Mucosa of descending colon (tissue), 3 donors: ENCODE measurements around the gene FBXW11. TPM values are rescaled to one million over a fixed set of nuclear protein-coding genes. Genes with fewer than 3 reads are reported as not detected.

Experiments
- ATAC-seq: fragments of 200-7000 bp; cut with Tn5 transposase; one replicate; pipeline ENCODE4 v1.9.1; 2020; ENCODE audit warnings: mild to moderate bottlenecking, moderate library complexity
- DNase-seq, 3 donors: peaks; one replicate each; pipeline ENCODE4 v3.0.0-alpha.2; 2020
- H3K36me3 ChIP-seq: fragments of 200-600 bp; one replicate; pipeline ENCODE4 v1.8.0; 2021; ENCODE audit warnings: low read depth, mild to moderate bottlenecking
- H3K4me1 ChIP-seq: fragments of 200-600 bp; one replicate; pipeline ENCODE4 v1.8.0; 2021; ENCODE audit warnings: low read depth, mild to moderate bottlenecking
- H3K4me3 ChIP-seq: fragments of 200-600 bp; one replicate; pipeline ENCODE4 v1.8.0; 2021; ENCODE audit warnings: mild to moderate bottlenecking
- H3K9me3 ChIP-seq: fragments of 200-600 bp; one replicate; pipeline ENCODE4 v1.8.0; 2021; ENCODE audit warnings: mild to moderate bottlenecking
- CTCF ChIP-seq: fragments of 200-600 bp; IDR thresholded peaks from one replicate; pipeline ENCODE4 v1.8.0; 2022; ENCODE audit warnings: antibody characterized with exemption, mild to moderate bottlenecking
- intact Hi-C, 2 donors: fragments of 100-400 bp; cut with DNase I in 1 of 2; cut with micrococcal nuclease in 1 of 2; formaldehyde crosslinking; loops; one replicate each; pipeline versions ENCODE4 v1.11.0 to v1.11.1; 2022; cut with DNase I, micrococcal nuclease
- total RNA-seq, 3 donors: library from RNA; stranded (reverse); fragmentation: NEBNext Ultra II Directional in 2 of 3; extraction: Animal tissue kit (Norgen Biotek cat#: 25700) in 2 of 3; gene quantifications; one replicate each; pipeline versions ENCODE4 v1.2.1 to v1.2.4, GENCODE V29; 2021 to 2023
- donor health status: DM: no; HTN: no; CAD: no; lungs with moderate emphysema.
- donor health status: DM: no; HTN: no; CAD: no.
- donor health status: DM: no; HTN: yes; CAD: no.

Gene FBXW11
- total RNA-seq, 3 donors from 2014 or later, result 37.2 to 50.2 (median 39.5) TPM

- no peak overlapping the region for H3K4me3 ChIP-seq
- no peak for TF ChIP-seq CTCF
- intact Hi-C loops, result no loop called here
- DNase-seq, result no peak
- no peaks in the 10 kb centered on the region for H3K36me3 ChIP-seq
- H3K4me1 ChIP-seq, result no peaks in the 10 kb centered on the region
- H3K9me3 ChIP-seq, result no peaks in the 10 kb centered on the region
- no peak for ATAC-seq
Measured at GRCh38 chr5:171849585-171850323, 156.7 kb downstream of the FBXW11 start.

DNA sequence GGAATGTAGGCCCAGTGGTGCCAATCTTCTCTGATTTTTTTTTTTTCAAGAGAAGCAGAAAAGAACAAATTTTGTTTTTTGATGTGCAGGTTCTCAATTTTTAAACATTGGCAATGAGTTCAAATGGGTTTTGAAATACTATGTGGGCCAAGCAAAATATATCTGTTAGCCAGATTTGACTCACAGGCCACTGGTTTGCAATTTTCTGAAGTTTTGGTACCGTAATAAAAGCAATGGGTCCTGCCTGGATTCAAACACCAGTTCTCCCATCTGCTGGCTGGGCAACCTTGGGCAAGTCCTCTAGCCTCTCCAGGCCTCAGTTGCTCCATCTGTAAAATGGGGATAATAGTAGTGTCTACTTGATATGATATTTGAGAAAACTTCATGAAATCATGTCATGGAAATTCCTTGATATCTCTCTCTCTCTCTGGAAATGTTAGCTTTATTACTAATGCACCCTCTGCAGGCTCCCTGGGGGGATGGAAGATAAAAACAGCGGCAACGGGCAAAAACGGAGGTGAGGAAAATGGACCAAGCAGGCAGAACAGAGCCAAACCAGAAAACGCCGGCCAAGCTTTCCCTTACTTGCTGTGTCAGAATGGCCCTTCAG lies 157.4 kb downstream of the FBXW11 start:
- Histone ChIP-seq H3K4me3 (no peak overlapping the region), H3K4me1 (no peaks in the 10 kb centered on the region), H3K36me3 (no peaks in the 10 kb centered on the region), H3K9me3 (no peaks in the 10 kb centered on the region)
- DNase-seq (no peak), ATAC-seq (no peak)
- intact Hi-C loops, result no loop called here
- no peak for TF ChIP-seq CTCF

GRCh38 chr5:171848486-171848885 lies 158.0 kb downstream of the FBXW11 start:
- ATAC-seq (no peak), DNase-seq (no peak)
- Histone ChIP-seq H3K36me3 (no peaks in the 10 kb centered on the region), H3K9me3 (no peaks in the 10 kb centered on the region), H3K4me1 (no peaks in the 10 kb centered on the region), H3K4me3 (no peak overlapping the region)
- TF ChIP-seq CTCF, result no peak
- intact Hi-C loops, result no loop called here

DNA sequence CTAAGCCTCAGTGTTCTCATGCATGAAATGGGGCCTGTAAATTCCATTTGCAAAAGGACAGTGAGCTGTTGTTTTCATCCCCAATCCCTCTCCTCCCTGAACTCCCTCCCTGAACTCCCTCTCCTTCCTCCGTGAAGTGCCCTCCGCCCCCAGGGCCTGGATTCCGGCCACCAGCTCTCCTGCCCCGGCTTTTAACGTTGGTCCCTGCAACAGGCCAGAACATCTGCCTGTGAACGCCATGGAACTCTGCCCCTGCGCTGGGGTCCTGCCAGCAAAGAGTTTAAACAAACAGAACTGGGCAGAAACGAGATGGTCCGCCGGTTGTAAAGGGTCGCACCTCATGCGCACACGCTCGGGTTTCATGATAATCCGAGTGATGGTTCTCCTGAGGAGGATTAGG lies 158.4 kb downstream of the FBXW11 start:
- Histone ChIP-seq H3K4me1 (no peaks in the 10 kb centered on the region), H3K9me3 (no peaks in the 10 kb centered on the region), H3K36me3 (no peaks in the 10 kb centered on the region), H3K4me3 (no peak overlapping the region)
- no peak for TF ChIP-seq CTCF
- DNase-seq, result no peak
- no peak for ATAC-seq
- intact Hi-C loops, result no loop called here

GRCh38 chr5:171847026-171847425 lies 159.4 kb downstream of the FBXW11 start:
- intact Hi-C loops, result no loop called here
- no peaks in the 10 kb centered on the region for H3K4me1 ChIP-seq
- no peak for DNase-seq
- no peaks in the 10 kb centered on the region for H3K36me3 ChIP-seq
- no peaks in the 10 kb centered on the region for H3K9me3 ChIP-seq
- no peak overlapping the region for H3K4me3 ChIP-seq
- ATAC-seq, result no peak
- TF ChIP-seq CTCF, result no peak
